GM18511 (cell line): Measurements from ENCODE around the gene MACROH2A1.

Experiments used
- ATAC-seq: cut with Tn5 transposase; IDR thresholded peaks from one replicate; pipeline ENCODE4 v1.9.1; 2021; ENCODE audit warnings: mild to moderate bottlenecking, moderate library complexity; ENCODE audit not compliant: unreplicated experiment

Gene MACROH2A1

GRCh38 chr5:135296900-135297816 lies 101.9 kb downstream of the MACROH2A1 start:
- ATAC-seq, result no peak

GRCh38 chr5:135295852-135296251 lies 103.2 kb downstream of the MACROH2A1 start:
- ATAC-seq, result no peak

- no peak for ATAC-seq
These were observed 104.2 kb downstream of the MACROH2A1 start for GRCh38 chr5:135294793-135295192.

GRCh38 chr5:135289651-135290050 lies 109.4 kb downstream of the MACROH2A1 start:
- no peak for ATAC-seq

GRCh38 chr5:135287551-135287950 lies 111.5 kb downstream of the MACROH2A1 start:
- no peak for ATAC-seq
